GM12891 (cell line): ENCODE measurements around the gene NTHL1.

ENCODE experiments used
- DNase-seq: peaks from one replicate; pipeline ENCODE4 v3.0.0; 2011; ENCODE audit warnings: low spot score; ENCODE audit not compliant: insufficient read length
- FAIRE-seq: peaks from 2 replicates; lab custom pipeline; 2011; peaks lifted over from hg19 to GRCh38; lab: Jason Lieb, UNC
- PAX5 ChIP-seq: IDR thresholded peaks from 2 replicates; pipeline ENCODE4 v1.6.1; 2011; ENCODE audit warnings: low read length, moderate library complexity, mild to moderate bottlenecking; ENCODE audit not compliant: insufficient read depth, severe bottlenecking
- POLR2A ChIP-seq: IDR thresholded peaks from 2 replicates; pipeline ENCODE4 v1.6.1; 2011; ENCODE audit warnings: low read depth, low read length, control low read depth
- POLR2AphosphoS5 ChIP-seq: IDR thresholded peaks from 2 replicates; pipeline ENCODE4 v1.6.1; 2011; ENCODE audit warnings: low read depth, low read length, control low read depth
- POU2F2 ChIP-seq: IDR thresholded peaks from 2 replicates; pipeline ENCODE4 v1.6.1; 2011; ENCODE audit warnings: low read depth, mild to moderate bottlenecking, control low read depth, low read length, moderate library complexity
- SPI1 ChIP-seq: IDR thresholded peaks from 2 replicates; pipeline ENCODE4 v1.6.1; 2011; ENCODE audit warnings: low read depth, low read length, control low read depth
- TAF1 ChIP-seq: IDR thresholded peaks from 2 replicates; pipeline ENCODE4 v1.6.1; 2011; ENCODE audit warnings: low read depth, low read length, control low read depth

NTHL1 gene

GRCh38 chr16:2031081-2031577 lies 16.5 kb downstream of the NTHL1 start:
- DNase-seq: no peak
- TF ChIP-seq PAX5 (no peak), POLR2AphosphoS5 (no peak), POU2F2 (no peak), SPI1 (no peak), TAF1 (no peak), POLR2A (no peak)
- FAIRE-seq: no peak

DNA sequence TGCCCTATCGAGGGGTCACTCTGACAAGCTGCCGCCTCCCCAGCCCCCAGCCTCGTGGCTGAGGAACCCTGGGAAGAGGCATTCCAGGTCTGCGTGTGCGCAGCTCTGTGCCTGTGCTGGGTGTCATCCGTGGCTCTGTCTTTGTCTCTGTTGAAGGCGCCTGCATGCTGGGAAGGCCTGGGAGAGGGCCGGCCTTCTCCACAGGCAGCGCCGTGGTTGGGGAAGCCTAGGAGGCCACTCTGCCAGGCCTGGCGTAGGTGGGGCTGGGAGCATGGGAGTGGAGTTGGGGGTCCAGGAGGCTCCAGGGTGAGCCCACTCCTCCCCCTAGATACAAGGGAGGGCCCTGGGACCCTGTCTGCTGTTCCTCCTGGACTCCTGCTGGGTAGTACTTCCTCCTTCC lies 17.6 kb downstream of the NTHL1 start:
- no peak for DNase-seq

DNA sequence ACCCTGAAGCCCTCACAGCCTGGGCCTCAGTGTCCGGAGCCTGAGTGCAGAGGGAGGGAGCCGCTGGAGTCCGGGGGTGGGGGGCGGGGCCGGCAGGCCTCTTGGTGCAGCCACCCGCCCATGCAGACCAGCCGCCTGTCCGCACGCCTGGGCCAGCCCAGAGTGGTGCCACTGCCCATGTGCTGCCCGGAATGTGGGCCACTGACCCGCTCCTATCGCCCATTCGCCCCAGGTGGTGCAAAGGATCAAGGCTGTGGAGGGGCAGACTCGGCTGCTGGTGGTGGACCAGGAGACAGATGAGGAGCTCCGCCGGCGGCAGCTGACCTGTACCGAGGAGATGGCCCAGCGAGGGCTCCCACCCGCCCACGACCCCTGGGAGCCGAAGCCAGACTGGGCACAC lies 18.3 kb downstream of the NTHL1 start:
- FAIRE-seq (no peak), DNase-seq (no peak)
- TF ChIP-seq POLR2A (no peak), PAX5 (no peak)

More for the DNA sequence above, 17.6 kb downstream of the NTHL1 start:
- FAIRE-seq: no peak
- TF ChIP-seq TAF1: no peak
- TF ChIP-seq POLR2A: no peak
- TF ChIP-seq SPI1: no peak
- no peak for TF ChIP-seq POLR2AphosphoS5
- no peak for TF ChIP-seq PAX5
- TF ChIP-seq POU2F2: no peak

DNA sequence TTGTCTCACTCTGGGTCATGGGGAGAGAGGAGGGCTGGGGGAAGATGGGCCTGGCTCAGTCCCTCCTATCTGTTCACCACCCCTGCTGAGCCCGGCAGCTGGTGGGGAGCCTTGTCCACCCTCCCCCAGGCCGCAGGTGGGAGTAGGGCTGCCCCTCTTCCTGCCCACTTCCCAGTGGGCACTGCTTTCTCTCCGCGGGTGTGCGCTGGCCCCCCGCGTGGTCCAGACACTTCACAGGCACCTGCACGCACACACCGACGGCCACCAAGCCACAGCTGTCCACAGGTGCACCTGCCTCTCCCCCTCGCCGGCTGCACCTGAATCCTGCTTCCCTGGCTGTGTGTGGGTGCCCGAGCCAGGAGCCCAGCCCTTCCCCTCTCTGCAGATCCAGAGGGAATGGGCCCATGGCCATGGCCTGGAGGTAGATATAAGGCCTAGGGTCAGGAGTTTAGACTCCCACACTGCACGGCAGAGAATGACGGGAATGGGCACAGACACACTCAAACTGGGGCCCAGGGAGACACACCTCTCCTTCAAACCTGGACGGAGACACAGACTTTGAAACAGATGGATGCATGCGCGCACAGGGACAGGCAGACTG lies 18.9 kb downstream of the NTHL1 start:
- TF ChIP-seq SPI1 (no peak), POLR2AphosphoS5 (no peak), TAF1 (no peak), PAX5 (no peak), POLR2A (no peak), POU2F2 (no peak)
- FAIRE-seq: no peak

DNA sequence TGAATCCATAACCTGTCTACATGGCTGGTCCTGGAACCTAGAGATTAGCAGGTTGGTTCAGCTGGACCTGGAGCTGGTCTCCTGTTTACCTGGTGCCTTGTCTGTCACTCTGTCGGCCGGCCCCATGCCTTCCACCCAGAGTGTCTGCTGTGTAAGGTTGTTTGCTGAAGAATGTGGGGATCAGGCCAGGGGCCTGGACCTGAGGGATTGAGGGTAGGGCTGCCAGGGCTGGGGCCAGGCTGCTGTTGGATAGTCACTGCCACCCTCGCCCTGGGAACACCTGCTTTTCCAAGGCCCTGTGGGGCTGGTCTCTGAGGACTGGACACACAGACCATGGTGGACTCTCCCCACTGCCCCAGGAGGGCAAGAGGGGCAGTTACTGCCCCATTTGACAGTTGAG lies 19.5 kb downstream of the NTHL1 start:
- FAIRE-seq (no peak), DNase-seq (no peak)
- TF ChIP-seq POLR2A (no peak), POLR2AphosphoS5 (no peak), PAX5 (no peak), POU2F2 (no peak), TAF1 (no peak), SPI1 (no peak)

More for the DNA sequence above, 18.9 kb downstream of the NTHL1 start:
- no peak for DNase-seq

GRCh38 chr16:2027024-2028010 lies 20.3 kb downstream of the NTHL1 start:
- DNase-seq (no peak), FAIRE-seq (peak; percentile 43)
- no peak for TF ChIP-seq POU2F2
- no peak for TF ChIP-seq SPI1
- no peak for TF ChIP-seq POLR2AphosphoS5

GRCh38 chr16:2026461-2027023 lies 21.1 kb downstream of the NTHL1 start, which contains the start of gene NHERF2:
Gene NHERF2 (plus strand): TSS chr16:2026902. CDS start chr16:2027006, 104 bp downstream.
- no peak for FAIRE-seq
- no peak for TF ChIP-seq POU2F2
- TF ChIP-seq POLR2AphosphoS5: no peak
- no peak for TF ChIP-seq SPI1
- no peak for TF ChIP-seq POLR2A
- no peak for DNase-seq

- no peak for TF ChIP-seq POLR2A
- no peak for TF ChIP-seq SPI1
- no peak for TF ChIP-seq TAF1
- no peak for TF ChIP-seq PAX5
- no peak for TF ChIP-seq POU2F2
- TF ChIP-seq POLR2AphosphoS5: no peak
- FAIRE-seq: no peak
Measured at GRCh38 chr16:2025878-2026460, 21.7 kb downstream of the NTHL1 start.

DNA sequence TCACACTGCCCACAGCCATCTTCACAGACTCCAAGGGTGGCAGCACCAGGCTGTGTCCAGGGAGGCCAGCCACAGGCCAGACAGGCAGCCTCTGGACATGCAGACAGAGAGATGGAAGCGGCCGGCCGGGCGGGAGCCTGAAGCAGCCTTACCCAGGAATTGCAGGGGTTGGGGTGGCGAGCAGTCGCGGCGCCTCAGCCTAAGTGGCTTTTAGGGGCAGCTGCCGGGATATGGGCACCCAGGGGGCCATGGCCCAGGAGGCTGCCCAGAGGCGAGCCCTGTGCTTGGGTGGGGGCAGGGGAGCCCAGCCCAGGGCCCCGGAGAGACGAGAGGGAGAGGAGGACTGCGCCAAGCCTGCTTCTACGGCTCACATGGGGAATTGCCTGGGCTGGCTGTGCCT lies 22.4 kb downstream of the NTHL1 start:
- no peak for TF ChIP-seq POLR2AphosphoS5
- no peak for TF ChIP-seq POLR2A
- TF ChIP-seq TAF1: no peak
- no peak for TF ChIP-seq PAX5
- TF ChIP-seq POU2F2: no peak
- no peak for TF ChIP-seq SPI1
- FAIRE-seq (no peak), DNase-seq (no peak)

More at GRCh38 chr16:2025878-2026460, 21.7 kb downstream of the NTHL1 start:
- DNase-seq: no peak
